SK-N-MC (cell line): ENCODE measurements around the gene TRMT1.

Source experiments
- DNase-seq: peaks from one replicate; pipeline ENCODE4 v3.0.0-alpha.2; 2011; ENCODE audit warnings: low read depth, low spot score
- H3K27ac ChIP-seq: fragments of 200-600 bp; sonication (generic); 2 replicates; pipeline ENCODE4 v1.5.1; 2016; ENCODE audit warnings: mixed run types
- H3K36me3 ChIP-seq: fragments of 200-600 bp; sonication (generic); 2 replicates; pipeline ENCODE4 v1.6.1; 2017; ENCODE audit warnings: antibody characterized with exemption, low read length, mixed read lengths; ENCODE audit not compliant: insufficient read depth
- H3K4me3 ChIP-seq: fragments of 200-600 bp; sonication (generic); 2 replicates; pipeline ENCODE4 v1.5.1; 2016
- H3K9ac ChIP-seq: fragments of 200-600 bp; sonication (generic); 2 replicates; pipeline ENCODE4 v1.8.0; 2017; ENCODE audit warnings: mixed run types, mixed read lengths; ENCODE audit not compliant: insufficient read length
- H3K9me3 ChIP-seq: fragments of 200-600 bp; sonication (generic); 2 replicates; pipeline ENCODE4 v1.6.1; 2017; ENCODE audit warnings: low read depth, mild to moderate bottlenecking, antibody characterized with exemption, low read length, moderate library complexity, mixed read lengths
- EZH2 ChIP-seq: fragments of 200-600 bp; sonication (generic); IDR thresholded peaks from one replicate; pipeline ENCODE4 v1.6.1; 2017; ENCODE audit warnings: antibody characterized with exemption
- FOXP2 ChIP-seq: optimal IDR thresholded peaks from 2 replicates; pipeline ENCODE3; 2011; ENCODE audit warnings: mild to moderate bottlenecking, moderate library complexity; ENCODE audit not compliant: insufficient read depth; ENCODE audit errors: extremely low read length, control extremely low read depth
- POLR2AphosphoS5 ChIP-seq: IDR thresholded peaks from 2 replicates; pipeline ENCODE4 v1.6.1; 2012; ENCODE audit warnings: mild to moderate bottlenecking, low read depth, low read length, borderline replicate concordance

TRMT1 gene

GRCh38 chr19:13101590-13102415 lies 14.7 kb downstream of the TRMT1 start:
- no peak overlapping the region for H3K9ac ChIP-seq
- no peak for DNase-seq
- H3K9me3 ChIP-seq = no peaks in the 10 kb centered on the region
- no peaks in the 10 kb centered on the region for H3K36me3 ChIP-seq
- no peak overlapping the region for H3K27ac ChIP-seq
- no peak for TF ChIP-seq POLR2AphosphoS5
- no peak for TF ChIP-seq EZH2
- no peak for TF ChIP-seq FOXP2
- H3K4me3 ChIP-seq = no peak overlapping the region

DNA sequence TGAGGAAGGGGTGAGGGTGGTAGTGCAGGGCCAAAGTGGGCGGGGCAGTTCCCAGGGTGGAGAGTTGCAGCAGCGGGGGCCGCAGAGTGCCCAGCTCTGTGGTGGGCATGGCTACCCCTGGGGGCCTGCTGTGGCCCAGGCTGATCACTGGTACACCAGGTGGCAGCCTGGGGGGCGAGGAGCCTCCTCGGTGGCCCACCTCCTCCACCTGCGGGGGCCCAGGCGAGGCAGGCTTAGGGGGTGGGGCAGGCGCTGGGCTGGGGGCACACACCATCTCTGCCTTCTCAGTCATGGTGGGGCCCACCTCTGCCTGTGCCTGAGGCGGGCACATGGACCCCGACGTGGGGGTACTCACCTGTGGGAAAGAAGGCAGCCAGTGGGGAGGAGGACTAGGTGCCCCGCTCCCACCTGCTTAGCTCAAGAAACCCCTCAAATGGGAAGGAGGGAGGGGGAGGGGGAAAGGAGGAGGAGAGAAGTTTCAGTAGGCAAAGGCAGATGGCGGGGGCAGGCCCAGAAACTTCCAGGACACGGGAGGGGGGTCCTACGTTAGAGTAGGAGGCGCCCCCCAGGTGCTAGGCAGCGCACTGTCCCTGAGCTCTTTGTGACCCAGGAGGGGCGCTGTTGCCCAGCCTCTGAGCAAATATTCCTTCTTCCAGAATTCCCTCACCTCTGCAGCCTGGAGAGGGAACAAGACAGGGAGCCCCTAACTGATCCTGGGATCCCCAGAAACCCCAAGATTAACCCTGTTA lies 15.5 kb downstream of the TRMT1 start:
- H3K36me3 ChIP-seq = no peaks in the 10 kb centered on the region
- no peak overlapping the region for H3K4me3 ChIP-seq
- H3K27ac ChIP-seq = no peak overlapping the region
- TF ChIP-seq FOXP2 (no peak), EZH2 (no peak), POLR2AphosphoS5 (no peak)
- DNase-seq = no peak
- no peak overlapping the region for H3K9ac ChIP-seq
- no peaks in the 10 kb centered on the region for H3K9me3 ChIP-seq

GRCh38 chr19:13100031-13100588 lies 16.4 kb downstream of the TRMT1 start:
- Histone ChIP-seq H3K36me3 (no peaks in the 10 kb centered on the region), H3K9me3 (no peaks in the 10 kb centered on the region), H3K9ac (no peak overlapping the region), H3K27ac (no peak overlapping the region), H3K4me3 (no peak overlapping the region)
- DNase-seq = no peak
- no peak for TF ChIP-seq FOXP2

- Histone ChIP-seq H3K4me3 (no peak overlapping the region), H3K36me3 (no peaks in the 10 kb centered on the region), H3K9me3 (no peaks in the 10 kb centered on the region), H3K9ac (no peak overlapping the region), H3K27ac (no peak overlapping the region)
- TF ChIP-seq EZH2 (no peak), FOXP2 (no peak), POLR2AphosphoS5 (no peak)
- no peak for DNase-seq
These were observed 17.2 kb downstream of the TRMT1 start for GRCh38 chr19:13099073-13099999.

DNA sequence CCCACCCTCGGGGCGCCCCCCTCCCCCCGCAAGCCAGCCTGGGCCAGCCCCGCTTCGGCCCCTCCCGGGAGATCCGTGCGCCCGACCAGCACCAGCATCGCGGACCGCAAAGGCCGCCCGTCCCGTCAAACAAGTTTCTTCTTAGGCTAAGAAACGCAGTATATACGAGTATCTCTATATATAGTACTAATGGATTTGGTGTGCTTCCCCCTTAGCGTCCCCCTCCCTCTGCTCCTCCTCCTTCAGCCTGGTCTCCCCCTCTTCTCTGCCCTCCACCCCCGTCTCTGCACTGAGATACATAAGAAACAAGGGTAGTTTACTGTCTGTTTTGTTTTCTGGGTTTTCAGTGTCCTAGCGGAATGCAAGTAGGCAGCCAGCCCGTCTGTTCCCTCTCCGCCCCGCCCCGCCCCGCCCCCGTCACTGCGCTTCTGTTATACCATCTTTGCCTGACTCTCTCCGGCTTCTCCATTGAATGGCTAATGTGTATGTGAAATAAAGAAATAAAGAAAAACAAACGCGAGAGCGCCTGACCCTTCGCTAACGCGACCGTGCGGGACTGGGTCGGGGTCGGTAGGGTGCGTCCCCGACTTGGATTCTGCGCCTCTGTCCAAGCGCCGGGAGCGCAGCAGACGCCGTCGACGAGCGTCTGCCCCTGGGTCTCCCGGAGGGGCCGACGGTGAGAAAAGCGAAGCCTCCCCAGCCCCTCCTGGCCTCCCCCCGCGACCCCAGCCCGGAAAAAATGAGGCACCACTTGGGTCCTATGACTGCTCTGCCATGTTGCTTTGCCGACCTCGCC lies 18.1 kb downstream of the TRMT1 start:
- Histone ChIP-seq H3K4me3 (no peak overlapping the region), H3K27ac (no peak overlapping the region), H3K36me3 (no peaks in the 10 kb centered on the region), H3K9ac (no peak overlapping the region), H3K9me3 (no peaks in the 10 kb centered on the region)
- no peak for TF ChIP-seq FOXP2
- TF ChIP-seq POLR2AphosphoS5 = no peak
- TF ChIP-seq EZH2 = no peak
- no peak for DNase-seq

DNA sequence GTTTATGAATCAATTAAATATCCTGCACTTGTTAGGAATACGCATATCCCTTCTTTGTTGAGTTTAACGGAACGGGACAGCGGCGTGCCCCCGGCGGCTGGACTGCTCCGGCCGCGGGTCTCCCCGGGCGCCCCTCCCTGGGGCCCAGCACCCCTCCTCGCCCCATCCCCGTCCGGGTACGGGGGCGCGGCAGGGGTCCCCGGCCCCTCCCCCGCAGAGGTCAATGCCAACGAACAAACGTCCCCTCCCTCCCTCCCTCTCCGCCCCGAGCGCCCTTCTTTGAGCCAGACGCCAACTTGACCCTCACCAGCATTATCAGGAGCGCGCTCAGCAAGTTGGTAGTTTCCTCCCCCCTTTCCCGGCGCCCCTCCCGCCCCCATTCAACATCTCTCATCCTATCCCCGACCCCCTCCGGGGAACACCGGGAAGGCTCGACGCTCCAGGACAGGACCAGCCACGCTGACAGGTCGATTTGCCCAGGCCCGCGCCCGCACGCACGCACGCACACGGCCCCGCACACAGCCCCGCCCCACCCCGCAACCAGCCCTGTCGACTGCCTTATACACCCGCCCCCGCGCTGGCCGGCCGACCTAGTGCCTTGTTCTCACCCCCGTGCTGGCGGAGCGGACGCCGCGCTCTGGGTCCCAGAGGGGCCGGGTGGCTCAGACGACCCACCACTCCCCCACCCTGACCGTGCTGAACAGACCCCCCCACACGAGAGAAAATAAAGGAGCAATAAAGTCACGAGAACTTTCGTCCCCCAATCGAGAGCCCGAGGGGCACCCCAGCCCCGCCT lies 18.9 kb downstream of the TRMT1 start:
- Histone ChIP-seq H3K4me3 (no peak overlapping the region), H3K27ac (peak overlapping the region; percentile 73; the same call in 1 of the 2 replicates), H3K36me3 (no peaks in the 10 kb centered on the region), H3K9ac (no peak overlapping the region), H3K9me3 (no peaks in the 10 kb centered on the region)
- TF ChIP-seq POLR2AphosphoS5 (no peak), EZH2 (no peak), FOXP2 (no peak)
- no peak for DNase-seq
